GM18873 (cell line): Measurements from ENCODE around the gene MAGI2.
"Not testable (repeated sequence)": the region's sequence is repeated elsewhere in the genome, so short reads cannot be mapped to it uniquely, and the experiment has no call there.

Source experiments
- ATAC-seq: cut with Tn5 transposase; IDR thresholded peaks from one replicate; pipeline ENCODE4 v1.9.1; 2021; ENCODE audit warnings: mild to moderate bottlenecking, moderate library complexity, moderate number of reproducible peaks; ENCODE audit not compliant: unreplicated experiment, low FRiP score

MAGI2 gene

DNA sequence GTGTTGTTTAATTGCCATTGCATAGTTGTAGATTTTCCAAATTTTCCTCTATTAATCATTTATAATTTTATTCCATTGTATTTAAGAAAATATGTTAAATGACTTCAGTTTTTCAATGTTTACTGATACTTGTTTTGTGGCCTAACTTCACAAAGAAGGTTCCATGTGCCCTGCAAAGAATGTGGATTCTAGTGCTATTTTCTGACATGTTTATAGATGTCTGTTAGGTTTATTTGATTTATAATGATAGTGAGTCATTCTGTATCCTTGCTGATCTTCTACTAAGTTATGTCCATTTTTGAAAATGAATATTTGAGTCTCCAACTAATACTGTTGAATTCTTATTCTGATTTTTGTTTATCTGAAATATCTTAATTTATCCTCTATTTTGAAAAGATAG is 369.0 kb downstream of the MAGI2 start:
- no peak for ATAC-seq

DNA sequence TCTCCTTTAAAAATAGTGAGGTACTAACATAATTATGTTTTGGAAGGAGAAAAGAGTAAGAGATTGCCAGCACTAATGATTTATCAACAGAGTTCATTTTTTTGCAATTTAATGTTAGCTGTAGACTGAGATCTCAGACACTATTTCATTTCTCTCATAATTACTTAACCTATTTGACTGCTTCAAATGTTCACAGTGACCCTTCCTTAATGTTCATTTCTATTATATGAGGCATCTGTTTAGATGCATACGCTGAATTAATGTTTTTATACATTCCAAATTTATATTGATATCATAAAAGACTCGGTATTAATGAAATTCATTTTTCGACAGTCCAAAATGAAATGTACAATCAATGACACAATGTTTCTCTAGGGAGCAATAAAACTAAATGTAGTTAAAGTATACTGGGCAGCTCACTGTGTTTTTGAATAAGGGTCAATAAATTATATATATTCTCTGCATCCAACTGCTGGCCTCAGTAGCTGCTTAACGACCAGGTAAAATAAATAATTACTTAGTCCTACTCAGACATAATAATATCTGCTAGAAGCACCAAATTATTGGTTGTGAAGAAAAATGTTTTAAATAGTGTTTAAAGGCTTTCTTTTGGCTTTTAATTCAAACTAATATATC is 373.4 kb downstream of the MAGI2 start:
- ATAC-seq = no peak

DNA sequence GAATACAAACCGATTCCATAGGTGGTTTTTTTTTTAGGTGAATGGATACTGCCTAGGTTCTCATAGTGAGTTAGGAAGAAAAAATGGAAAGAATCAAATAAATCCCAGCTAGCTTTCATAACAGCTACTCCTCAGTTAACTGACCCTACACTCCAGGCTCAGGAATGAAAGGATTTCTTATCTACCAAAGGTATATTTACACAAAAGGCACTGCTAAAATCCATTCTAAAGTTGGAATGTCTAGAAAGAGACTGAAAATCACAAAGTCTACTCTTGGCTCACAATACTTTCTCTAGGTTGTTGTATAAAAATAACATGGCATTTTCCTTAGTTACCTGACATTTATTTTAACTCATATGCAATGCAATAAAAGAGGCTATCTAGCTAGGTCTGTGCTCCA is 375.2 kb downstream of the MAGI2 start:
- ATAC-seq = no peak

GRCh38 chr7:79071187-79071586 is 382.3 kb downstream of the MAGI2 start:
- not testable (repeated sequence) for ATAC-seq

DNA sequence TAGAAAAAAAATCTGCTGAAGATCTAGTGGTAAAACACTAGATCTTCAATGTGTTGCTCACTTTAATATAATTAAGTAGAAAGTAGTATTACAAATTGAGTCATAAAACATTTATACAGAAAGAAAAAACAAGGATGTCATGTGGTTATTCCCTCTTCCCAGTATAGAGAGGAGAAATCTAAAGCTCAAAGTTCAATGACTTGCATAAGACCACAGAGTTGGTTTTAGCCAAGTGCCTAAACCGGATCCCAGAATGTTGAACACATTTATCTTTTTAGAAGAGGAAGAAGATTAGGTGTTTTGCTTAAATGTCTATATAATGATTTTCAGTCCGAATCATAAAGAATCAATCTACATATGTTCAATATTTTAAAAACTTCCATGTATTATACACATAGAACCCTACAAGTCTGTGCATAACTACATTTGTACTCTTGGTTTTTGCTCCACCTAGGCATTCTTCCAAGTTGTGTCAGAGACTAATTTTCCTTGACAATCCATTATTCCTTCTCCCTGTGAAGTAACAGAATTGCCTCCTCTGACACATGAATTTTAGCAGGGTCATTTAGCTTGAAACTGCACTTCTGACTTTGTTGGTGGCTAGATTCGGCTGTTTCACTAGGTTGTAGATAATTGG is 389.2 kb downstream of the MAGI2 start:
- ATAC-seq = no peak

GRCh38 chr7:79063019-79063698 is 390.3 kb downstream of the MAGI2 start:
- no peak for ATAC-seq

DNA sequence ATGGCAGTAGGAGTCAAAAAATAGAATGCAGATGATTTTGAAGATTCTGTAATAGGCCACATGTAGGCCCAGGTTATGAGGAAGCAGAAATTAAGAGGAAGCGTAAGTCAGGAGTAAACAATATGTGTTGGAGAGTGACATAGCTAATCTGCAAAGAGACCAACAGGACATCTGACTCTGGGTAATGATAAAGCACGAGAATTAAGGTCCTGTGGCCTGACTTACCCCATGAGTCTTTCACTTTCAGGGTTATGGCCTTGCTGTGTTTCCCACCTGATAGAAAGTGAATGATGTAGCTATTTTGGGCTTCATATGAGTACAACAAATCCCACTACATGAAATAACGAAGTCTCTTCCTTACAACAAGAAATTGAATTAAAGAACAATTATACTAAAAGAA is 393.0 kb downstream of the MAGI2 start:
- no peak for ATAC-seq

DNA sequence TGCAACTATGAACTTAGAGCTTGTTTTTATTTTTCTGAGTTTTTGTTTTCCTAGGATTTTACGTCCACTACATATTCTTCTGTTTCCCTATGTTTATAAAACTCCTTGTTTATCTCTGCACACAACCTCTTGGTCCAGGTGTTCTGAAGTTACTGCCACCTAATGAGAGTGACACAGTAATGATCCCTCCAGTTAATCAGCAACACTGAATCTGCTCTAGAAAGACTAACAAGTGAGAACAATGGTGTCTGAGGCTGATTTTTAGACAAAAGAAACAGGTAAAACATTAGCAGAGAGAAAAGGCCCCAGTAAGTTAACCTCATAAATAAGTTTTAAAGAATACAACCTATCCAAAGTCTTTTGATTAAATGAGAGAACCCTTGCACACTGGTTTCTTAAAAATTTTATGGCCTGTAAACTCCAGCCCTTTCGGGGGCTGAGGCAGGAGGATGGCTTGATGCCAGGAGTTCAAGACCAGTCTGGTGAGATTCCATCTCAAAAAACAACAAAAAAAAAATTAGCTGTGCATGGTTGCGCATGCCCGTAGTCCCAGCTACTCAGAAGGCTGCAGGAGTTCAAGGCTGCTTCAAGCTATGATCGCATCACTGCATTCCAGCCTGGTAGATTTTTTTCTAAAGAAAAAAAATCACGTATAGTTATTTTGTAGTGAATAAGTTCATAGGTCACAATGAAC is 397.6 kb downstream of the MAGI2 start:
- no peak for ATAC-seq

GRCh38 chr7:79051915-79052314 is 401.6 kb downstream of the MAGI2 start:
- no peak for ATAC-seq

DNA sequence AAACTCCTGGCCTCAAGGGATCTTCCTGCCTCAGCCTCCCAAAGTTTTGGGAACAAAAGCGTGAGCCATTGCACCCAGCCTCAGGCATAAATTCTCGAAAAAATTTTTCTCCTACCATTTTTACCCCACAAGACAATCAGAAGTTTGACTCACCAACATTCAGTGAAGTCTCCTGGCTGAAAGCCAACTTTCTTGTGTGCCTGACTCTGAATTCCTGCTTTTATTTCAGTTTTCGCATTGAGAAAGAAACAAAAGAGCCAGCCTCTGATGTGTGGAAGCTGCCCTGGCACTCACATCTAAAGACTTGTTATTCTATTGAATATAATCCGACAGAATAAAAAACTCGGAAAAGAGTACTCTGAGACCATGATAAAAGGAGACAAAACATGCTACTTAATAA is 402.9 kb downstream of the MAGI2 start:
- no peak for ATAC-seq

GRCh38 chr7:79046061-79046460 is 407.4 kb downstream of the MAGI2 start:
- ATAC-seq = no peak

GRCh38 chr7:79037001-79037400 is 416.5 kb downstream of the MAGI2 start:
- ATAC-seq = no peak

DNA sequence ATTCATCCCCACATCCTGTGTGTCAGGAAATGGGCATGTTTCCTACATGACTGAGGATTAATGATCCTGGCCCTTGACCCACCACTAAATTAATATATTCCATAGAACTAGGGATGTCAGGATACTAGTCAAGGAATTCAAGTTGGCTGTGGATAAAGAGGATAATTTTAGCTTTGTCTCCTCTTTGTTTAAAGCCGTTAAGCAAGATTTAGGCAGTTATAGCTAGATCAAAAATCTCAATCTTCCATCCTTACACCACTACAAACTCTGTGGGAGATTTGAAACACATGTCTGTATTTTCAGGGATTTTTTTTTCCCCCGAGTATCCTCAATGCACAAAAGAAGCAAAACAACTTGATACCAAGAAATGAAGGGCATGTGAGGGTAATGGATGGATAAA is 417.1 kb downstream of the MAGI2 start:
- no peak for ATAC-seq

GRCh38 chr7:79035858-79036257 is 417.6 kb downstream of the MAGI2 start:
- no peak for ATAC-seq

- no peak for ATAC-seq
Measured at GRCh38 chr7:79034730-79035129, 418.7 kb downstream of the MAGI2 start.

- not testable (repeated sequence) for ATAC-seq
Measured at GRCh38 chr7:79019711-79020110, 433.8 kb downstream of the MAGI2 start.

DNA sequence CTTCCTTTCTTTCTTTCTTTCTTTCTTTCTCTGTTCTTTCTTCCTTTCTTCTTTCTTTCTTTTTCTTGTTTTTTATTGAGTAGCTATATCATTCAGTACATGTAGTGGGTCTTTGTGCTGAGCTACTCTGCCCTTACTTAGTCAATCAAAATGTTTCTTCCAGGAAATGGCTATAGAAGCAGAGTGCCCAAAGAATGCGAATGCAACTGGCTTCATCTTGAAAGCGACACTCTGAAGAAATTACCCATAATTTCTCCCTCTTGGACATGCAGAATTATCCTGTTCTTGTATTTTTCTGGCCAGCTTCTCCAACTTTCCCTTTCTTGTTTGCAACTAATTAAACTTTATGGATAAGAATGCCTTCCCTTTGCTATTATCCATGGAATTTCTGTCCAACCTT is 441.5 kb downstream of the MAGI2 start:
- ATAC-seq = no peak

DNA sequence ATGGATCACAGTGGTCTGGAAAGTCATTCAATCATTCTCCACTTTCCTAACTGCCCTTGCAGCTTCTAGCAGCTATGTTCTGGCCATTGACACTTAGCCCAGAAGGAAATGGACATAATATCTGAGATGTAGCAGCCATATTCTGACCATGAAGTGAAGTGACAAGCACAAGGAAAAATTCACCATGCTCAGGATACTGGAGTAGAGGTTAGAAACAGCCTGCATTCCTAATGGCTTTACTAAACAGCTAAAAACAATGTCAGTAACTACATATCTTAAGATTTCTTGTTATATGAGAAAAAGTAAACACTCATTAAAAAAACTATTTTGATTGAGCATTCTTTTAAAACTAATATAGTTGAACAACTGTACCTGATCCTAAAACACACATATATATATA is 443.8 kb downstream of the MAGI2 start:
- ATAC-seq = no peak

DNA sequence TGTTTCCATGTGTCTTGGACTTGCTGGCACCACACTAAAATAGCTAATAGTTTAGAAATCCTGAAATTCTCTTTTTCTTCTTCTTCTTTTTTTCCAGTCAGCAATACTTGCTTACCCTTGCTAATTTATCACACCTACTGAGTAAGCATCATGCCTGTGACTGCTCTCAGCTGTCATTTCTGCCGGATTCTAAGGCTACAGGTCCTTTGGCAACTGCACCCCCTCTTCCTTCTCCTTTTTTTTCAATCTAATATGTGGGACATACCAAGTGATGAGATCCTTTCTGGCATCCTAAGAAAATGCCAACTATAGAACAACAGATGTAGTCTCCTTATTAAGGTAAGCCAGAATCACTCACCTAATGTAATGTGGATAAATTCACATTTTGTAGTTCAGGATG is 444.7 kb downstream of the MAGI2 start:
- no peak for ATAC-seq

DNA sequence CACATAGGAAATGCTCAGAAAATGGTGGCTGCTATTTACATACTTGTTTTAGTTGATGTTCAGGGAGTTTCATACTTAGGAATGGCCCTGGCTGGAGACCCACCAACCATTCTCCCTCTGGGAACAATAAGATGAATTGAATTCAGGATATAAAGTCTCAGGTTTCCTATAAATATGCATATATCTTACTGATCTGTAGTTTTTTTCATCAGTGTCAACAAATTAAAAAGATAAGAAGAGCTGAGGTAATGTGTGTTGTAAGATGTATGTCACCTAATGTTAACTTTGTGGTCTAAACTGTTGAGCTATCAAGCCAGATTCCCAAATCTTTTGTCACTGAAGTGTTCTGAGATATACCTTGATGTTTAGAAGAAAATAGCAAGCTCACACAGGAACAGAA is 457.5 kb downstream of the MAGI2 start:
- no peak for ATAC-seq

DNA sequence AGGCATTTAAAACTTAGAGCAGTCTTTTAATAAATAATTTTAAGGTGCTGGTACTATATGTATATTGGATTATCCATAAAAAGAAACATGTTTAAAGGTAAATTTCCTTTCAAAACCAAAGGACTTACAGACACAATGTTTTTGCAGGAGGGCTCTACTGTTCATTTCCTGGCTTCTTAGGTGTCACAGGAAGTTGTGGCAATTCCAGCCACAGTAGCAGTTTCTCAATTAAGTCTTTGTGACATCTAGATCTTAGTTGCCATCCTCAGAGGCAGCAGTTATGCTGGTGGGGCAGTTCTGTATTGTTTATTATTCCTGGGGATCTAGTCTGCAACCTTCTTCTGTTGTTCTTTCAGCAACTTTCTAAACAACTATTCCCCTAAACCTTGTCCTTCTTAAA is 460.1 kb downstream of the MAGI2 start:
- ATAC-seq = no peak
